ENCODE measurements around the gene LARP4B. TPM values are rescaled to one million over a fixed set of nuclear protein-coding genes. Genes with fewer than 3 reads are reported as not detected.

LARP4B gene
- total RNA-seq, 1 donor from 2014 or later, result 30.8 TPM

DNA sequence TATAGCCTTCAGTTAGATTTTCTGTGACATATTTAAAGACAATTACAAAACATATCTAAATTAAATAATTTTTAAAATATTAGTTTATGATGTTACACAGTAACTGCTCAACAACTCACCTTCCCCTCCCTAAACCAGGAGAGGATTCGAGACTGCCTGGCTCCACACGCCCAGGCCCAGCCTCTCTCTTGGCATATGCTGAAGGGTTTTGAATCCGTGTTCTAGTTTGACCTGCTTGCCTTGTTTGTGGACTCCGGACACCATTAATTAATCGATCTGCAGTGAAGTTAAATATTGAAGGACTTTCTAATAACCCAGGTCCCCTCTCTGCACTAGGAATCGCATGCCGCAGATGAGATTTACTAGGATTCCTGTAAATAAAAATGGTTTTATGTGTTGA is 106.6 kb downstream of the LARP4B start:
- Histone ChIP-seq H3K36me3 (ENCODE audit: control insufficient read depth in 3 of 3, insufficient read depth in 3 of 3, low read length in 3 of 3) (peaks cover 49 to 84% (median 74%) of the 10 kb centered on the region in 3 donors), H3K4me1 (ENCODE audit: control insufficient read depth in 3 of 3, insufficient read depth in 3 of 3, low read length in 3 of 3) (no peaks in the 10 kb centered on the region), H3K27ac (ENCODE audit: low read depth, low read length) (no peak overlapping the region), H3K9ac (ENCODE audit: low read depth in 1 of 3, low read length in 3 of 3) (no peak overlapping the region), H3K4me3 (ENCODE audit: low read length in 3 of 3) (no peak overlapping the region), H3K27me3 (ENCODE audit: control insufficient read depth in 3 of 3, insufficient read depth in 3 of 3, low read length in 3 of 3) (no peaks in the 10 kb centered on the region), H3K9me3 (ENCODE audit: control insufficient read depth in 3 of 3, low read length in 3 of 3) (no peaks in the 10 kb centered on the region)

DNA sequence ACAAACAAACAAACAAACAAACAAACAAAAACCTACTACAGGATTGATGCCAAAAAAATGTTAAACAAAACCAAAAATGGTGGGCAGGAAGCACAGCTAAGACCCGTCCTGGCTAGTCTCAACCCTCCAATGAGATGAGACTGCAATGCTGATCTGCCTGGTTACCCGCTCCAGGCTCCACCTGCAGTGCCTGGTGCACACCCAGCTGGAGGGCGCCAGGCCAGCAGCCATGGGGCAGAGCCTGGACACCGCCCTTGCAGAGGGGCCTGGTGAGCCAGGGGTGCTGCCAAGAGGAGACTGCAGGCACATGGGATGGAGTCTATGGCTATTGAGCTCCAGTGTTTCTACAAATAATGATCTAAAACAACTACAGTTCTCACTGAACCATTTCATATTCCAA is 107.0 kb downstream of the LARP4B start:
- no peaks in the 10 kb centered on the region for H3K27me3 ChIP-seq (ENCODE audit: control insufficient read depth in 3 of 3, insufficient read depth in 3 of 3, low read length in 3 of 3)

DNA sequence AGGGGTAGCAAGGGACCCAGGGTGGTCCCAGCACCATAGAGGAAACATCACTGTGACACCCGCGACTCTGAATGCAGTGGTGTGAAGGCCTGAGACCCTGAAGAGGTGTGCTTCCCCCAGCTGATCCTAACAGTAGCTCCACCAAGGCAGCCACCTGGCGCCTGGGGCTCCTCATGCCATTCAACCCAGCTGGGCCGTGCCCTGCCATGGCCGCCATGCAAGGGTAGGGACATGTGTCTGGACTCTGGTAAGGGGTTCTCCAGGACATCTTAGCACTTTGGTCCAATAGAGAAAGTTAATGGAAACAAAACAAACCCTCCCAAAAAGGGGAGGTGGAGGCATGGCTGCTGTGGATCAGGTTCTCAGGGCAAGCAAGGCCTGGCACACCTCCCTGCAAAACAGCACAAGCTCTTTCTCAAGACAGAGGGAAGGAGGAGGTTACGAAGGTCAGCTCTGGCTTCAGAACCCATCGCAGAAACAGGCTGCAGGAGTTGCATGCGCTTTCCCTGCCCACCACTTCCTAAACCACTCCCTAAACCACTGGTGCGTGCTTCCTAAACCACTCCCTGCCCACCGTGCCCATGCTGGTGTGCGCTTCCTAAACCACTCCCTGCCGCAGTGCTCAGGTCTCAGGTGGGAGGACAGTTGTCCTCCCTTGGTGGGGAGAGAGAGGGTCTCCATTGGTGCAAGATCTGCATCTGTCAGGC is 108.7 kb downstream of the LARP4B start:
- Histone ChIP-seq H3K4me3 (ENCODE audit: low read length in 3 of 3) (no peak overlapping the region), H3K27ac (ENCODE audit: low read depth, low read length) (no peak overlapping the region), H3K4me1 (ENCODE audit: control insufficient read depth in 3 of 3, insufficient read depth in 3 of 3, low read length in 3 of 3) (peaks cover 6 to 13% (median 10%) of the 10 kb centered on the region in 3 donors), H3K27me3 (ENCODE audit: control insufficient read depth in 3 of 3, insufficient read depth in 3 of 3, low read length in 3 of 3) (no peaks in the 10 kb centered on the region), H3K36me3 (ENCODE audit: control insufficient read depth in 3 of 3, insufficient read depth in 3 of 3, low read length in 3 of 3) (peaks cover 45 to 75% (median 68%) of the 10 kb centered on the region in 3 donors), H3K9me3 (ENCODE audit: control insufficient read depth in 3 of 3, low read length in 3 of 3) (no peaks in the 10 kb centered on the region), H3K9ac (ENCODE audit: low read depth in 1 of 3, low read length in 3 of 3) (no peak overlapping the region)

More for the DNA sequence above, 107.0 kb downstream of the LARP4B start:
- no peak overlapping the region for H3K4me3 ChIP-seq (ENCODE audit: low read length in 3 of 3)
- no peaks in the 10 kb centered on the region for H3K9me3 ChIP-seq (ENCODE audit: control insufficient read depth in 3 of 3, low read length in 3 of 3)
- H3K36me3 ChIP-seq (ENCODE audit: control insufficient read depth in 3 of 3, insufficient read depth in 3 of 3, low read length in 3 of 3), result peaks cover 54 to 87% (median 78%) of the 10 kb centered on the region in 3 donors
- peaks cover 0 to 2% (median 2%) of the 10 kb centered on the region in 3 donors for H3K4me1 ChIP-seq (ENCODE audit: control insufficient read depth in 3 of 3, insufficient read depth in 3 of 3, low read length in 3 of 3)
- H3K27ac ChIP-seq (ENCODE audit: low read depth, low read length), result no peak overlapping the region
- H3K9ac ChIP-seq (ENCODE audit: low read depth in 1 of 3, low read length in 3 of 3), result no peak overlapping the region

DNA sequence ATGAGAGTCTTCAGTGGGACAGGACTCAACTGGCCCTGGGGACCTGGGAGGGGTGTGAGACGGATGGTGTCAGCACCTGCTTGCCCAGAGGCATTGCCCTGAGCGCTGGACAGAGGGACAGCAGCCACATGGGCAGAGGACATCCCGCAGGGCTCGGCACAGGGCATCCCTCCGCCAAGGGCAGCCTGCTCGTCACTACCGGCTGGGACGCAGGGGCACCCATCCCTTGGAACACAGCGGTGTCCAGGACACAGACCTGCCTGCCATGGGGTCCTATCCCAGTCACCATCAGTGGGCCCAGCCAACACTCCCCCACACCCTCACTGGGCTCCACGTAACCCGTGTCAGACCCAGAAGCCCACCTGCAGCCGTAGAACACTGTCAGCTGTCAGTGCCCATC is 109.3 kb downstream of the LARP4B start:
- Histone ChIP-seq H3K36me3 (ENCODE audit: control insufficient read depth in 3 of 3, insufficient read depth in 3 of 3, low read length in 3 of 3) (peaks cover 51 to 77% (median 74%) of the 10 kb centered on the region in 3 donors), H3K27ac (ENCODE audit: low read depth, low read length) (no peak overlapping the region), H3K9ac (ENCODE audit: low read depth in 1 of 3, low read length in 3 of 3) (no peak overlapping the region), H3K4me3 (ENCODE audit: low read length in 3 of 3) (no peak overlapping the region), H3K9me3 (ENCODE audit: control insufficient read depth in 3 of 3, low read length in 3 of 3) (no peaks in the 10 kb centered on the region), H3K4me1 (ENCODE audit: control insufficient read depth in 3 of 3, insufficient read depth in 3 of 3, low read length in 3 of 3) (peaks cover 6 to 13% (median 12%) of the 10 kb centered on the region in 3 donors), H3K27me3 (ENCODE audit: control insufficient read depth in 3 of 3, insufficient read depth in 3 of 3, low read length in 3 of 3) (no peaks in the 10 kb centered on the region)

DNA sequence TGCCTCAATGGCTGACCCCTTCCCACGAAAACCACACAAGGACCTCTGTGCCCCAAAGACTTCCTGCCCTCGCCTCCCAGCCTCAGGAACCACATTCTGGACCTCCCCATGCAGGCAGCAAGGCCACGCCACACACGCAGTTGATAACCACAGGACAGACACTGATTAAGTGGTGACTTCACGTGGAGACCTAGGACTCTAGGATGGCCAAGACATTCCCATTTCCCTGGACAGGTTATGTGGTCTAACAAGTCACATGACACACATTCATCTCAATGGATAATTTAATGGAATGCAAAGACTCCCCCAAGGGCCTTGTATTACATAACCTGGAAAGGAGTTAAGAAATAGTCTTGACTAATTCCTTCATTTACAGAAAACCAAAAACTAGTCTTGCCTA is 110.2 kb downstream of the LARP4B start:
- H3K9ac ChIP-seq (ENCODE audit: low read depth in 1 of 3, low read length in 3 of 3), result no peak overlapping the region
- H3K36me3 ChIP-seq (ENCODE audit: control insufficient read depth in 3 of 3, insufficient read depth in 3 of 3, low read length in 3 of 3), result peaks cover 59 to 83% (median 81%) of the 10 kb centered on the region in 3 donors
- no peaks in the 10 kb centered on the region for H3K9me3 ChIP-seq (ENCODE audit: control insufficient read depth in 3 of 3, low read length in 3 of 3)
- no peak overlapping the region for H3K4me3 ChIP-seq (ENCODE audit: low read length in 3 of 3)
- H3K27ac ChIP-seq (ENCODE audit: low read depth, low read length), result no peak overlapping the region
- peaks cover 6 to 13% (median 12%) of the 10 kb centered on the region in 3 donors for H3K4me1 ChIP-seq (ENCODE audit: control insufficient read depth in 3 of 3, insufficient read depth in 3 of 3, low read length in 3 of 3)
- no peaks in the 10 kb centered on the region for H3K27me3 ChIP-seq (ENCODE audit: control insufficient read depth in 3 of 3, insufficient read depth in 3 of 3, low read length in 3 of 3)

DNA sequence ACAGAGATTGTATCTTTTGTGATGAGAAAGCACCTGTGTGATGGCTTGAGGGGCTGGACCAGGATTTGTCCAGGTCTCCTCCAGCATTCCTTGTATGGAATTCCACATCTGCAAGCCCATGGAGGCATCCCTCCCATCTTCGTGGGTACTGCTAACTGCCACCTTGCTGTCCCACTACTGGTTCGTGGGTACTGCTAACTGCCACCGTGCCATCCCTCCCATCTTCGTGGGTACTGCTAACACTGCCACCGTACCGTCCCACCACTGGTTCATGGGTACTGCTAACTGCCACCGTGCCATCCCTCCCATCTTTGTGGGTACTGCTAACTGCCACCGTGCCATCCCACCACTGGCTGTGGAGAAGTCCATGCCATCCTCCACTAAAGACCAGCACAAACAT is 111.7 kb downstream of the LARP4B start:
- H3K9me3 ChIP-seq (ENCODE audit: control insufficient read depth in 3 of 3, low read length in 3 of 3), result no peaks in the 10 kb centered on the region
- H3K4me3 ChIP-seq (ENCODE audit: low read length in 3 of 3), result no peak overlapping the region
- H3K27ac ChIP-seq (ENCODE audit: low read depth, low read length), result no peak overlapping the region
- peaks cover 6 to 13% (median 12%) of the 10 kb centered on the region in 3 donors for H3K4me1 ChIP-seq (ENCODE audit: control insufficient read depth in 3 of 3, insufficient read depth in 3 of 3, low read length in 3 of 3)
- no peaks in the 10 kb centered on the region for H3K27me3 ChIP-seq (ENCODE audit: control insufficient read depth in 3 of 3, insufficient read depth in 3 of 3, low read length in 3 of 3)
- H3K9ac ChIP-seq (ENCODE audit: low read depth in 1 of 3, low read length in 3 of 3), result no peak overlapping the region
- peaks cover 70 to 84% (median 74%) of the 10 kb centered on the region in 3 donors for H3K36me3 ChIP-seq (ENCODE audit: control insufficient read depth in 3 of 3, insufficient read depth in 3 of 3, low read length in 3 of 3)

DNA sequence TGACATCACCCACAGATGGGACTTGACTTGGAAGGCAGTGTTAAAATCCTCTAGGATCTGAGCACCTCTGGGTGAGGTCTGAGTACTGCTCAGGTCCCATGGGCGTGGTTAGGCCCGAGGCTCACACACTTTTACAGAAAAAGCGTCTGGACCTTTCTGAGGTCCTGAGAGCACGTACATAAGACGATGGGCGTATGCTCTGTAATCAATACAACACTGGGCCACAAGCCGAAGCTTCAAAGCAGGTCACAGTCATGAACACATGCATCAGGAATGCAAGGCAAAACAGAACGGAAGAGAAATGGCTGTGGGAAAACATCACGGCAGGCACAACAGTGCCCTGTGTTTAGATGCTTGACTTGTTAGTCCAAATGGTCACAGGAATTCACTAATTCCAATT is 112.2 kb downstream of the LARP4B start:
- Histone ChIP-seq H3K27ac (ENCODE audit: low read depth, low read length) (no peak overlapping the region), H3K36me3 (ENCODE audit: control insufficient read depth in 3 of 3, insufficient read depth in 3 of 3, low read length in 3 of 3) (peaks cover 71 to 85% (median 74%) of the 10 kb centered on the region in 3 donors), H3K4me3 (ENCODE audit: low read length in 3 of 3) (no peak overlapping the region), H3K4me1 (ENCODE audit: control insufficient read depth in 3 of 3, insufficient read depth in 3 of 3, low read length in 3 of 3) (peaks cover 6 to 13% (median 12%) of the 10 kb centered on the region in 3 donors), H3K9me3 (ENCODE audit: control insufficient read depth in 3 of 3, low read length in 3 of 3) (no peaks in the 10 kb centered on the region), H3K9ac (ENCODE audit: low read depth in 1 of 3, low read length in 3 of 3) (no peak overlapping the region), H3K27me3 (ENCODE audit: control insufficient read depth in 3 of 3, insufficient read depth in 3 of 3, low read length in 3 of 3) (no peaks in the 10 kb centered on the region)

DNA sequence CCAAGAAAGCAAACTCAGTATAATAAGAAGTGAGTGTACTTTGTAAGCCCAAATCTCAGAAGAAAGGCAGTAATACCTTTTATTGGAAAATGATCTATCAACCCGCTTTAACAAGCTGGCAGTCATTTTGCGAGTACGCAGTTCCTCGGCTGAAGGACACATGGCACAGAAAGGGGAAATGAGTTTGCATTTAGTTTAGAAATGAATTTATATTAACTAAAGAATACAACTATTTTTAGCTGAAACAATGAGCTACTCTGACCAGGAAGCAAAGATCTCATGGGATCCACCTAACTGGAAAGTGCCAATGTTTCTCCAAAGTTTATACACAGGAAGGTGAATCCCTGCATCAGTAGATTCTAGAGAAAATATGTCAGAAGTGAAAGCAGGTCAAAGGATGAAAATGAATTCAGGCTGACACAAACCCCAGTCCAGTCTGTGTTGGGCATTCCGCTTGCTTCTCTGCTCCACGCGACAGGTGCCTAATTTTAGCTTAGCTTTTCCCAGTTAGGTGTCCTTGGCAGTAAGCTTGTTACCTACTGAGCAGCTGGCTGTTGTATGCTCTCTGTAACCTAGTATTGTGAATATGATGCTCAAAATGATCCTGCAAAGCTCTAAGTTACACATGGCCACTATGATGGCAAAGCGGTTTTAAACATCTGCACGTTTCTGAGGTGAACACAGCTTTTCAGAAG is 112.8 kb downstream of the LARP4B start:
- Histone ChIP-seq H3K27me3 (ENCODE audit: control insufficient read depth in 3 of 3, insufficient read depth in 3 of 3, low read length in 3 of 3) (no peaks in the 10 kb centered on the region), H3K9me3 (ENCODE audit: control insufficient read depth in 3 of 3, low read length in 3 of 3) (no peaks in the 10 kb centered on the region), H3K4me1 (ENCODE audit: control insufficient read depth in 3 of 3, insufficient read depth in 3 of 3, low read length in 3 of 3) (peaks cover 6 to 13% (median 12%) of the 10 kb centered on the region in 3 donors), H3K4me3 (ENCODE audit: low read length in 3 of 3) (no peak overlapping the region), H3K9ac (ENCODE audit: low read depth in 1 of 3, low read length in 3 of 3) (no peak overlapping the region), H3K36me3 (ENCODE audit: control insufficient read depth in 3 of 3, insufficient read depth in 3 of 3, low read length in 3 of 3) (peaks cover 67 to 81% (median 71%) of the 10 kb centered on the region in 3 donors), H3K27ac (ENCODE audit: low read depth, low read length) (no peak overlapping the region)

DNA sequence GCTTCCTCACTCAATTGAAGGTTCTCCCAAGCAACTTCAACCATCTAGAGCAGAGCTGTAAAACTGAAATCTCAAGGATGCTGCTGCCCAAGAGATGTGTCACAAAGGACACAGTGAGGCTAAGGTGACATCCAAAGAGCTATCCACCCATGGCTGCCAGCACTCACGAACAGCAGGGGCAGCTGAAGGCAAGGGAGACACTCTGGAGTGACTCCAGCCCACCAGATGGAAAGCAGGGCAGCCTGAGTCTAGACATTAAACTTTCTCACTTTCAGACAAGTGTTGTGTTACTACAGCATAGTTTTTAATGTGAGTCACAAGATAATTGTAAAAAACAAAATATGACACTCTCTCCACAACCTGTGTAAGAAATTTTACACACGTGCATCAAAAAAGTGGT is 113.5 kb downstream of the LARP4B start:
- Histone ChIP-seq H3K36me3 (ENCODE audit: control insufficient read depth in 3 of 3, insufficient read depth in 3 of 3, low read length in 3 of 3) (peaks cover 65 to 77% (median 68%) of the 10 kb centered on the region in 3 donors), H3K4me3 (ENCODE audit: low read length in 3 of 3) (no peak overlapping the region), H3K27me3 (ENCODE audit: control insufficient read depth in 3 of 3, insufficient read depth in 3 of 3, low read length in 3 of 3) (no peaks in the 10 kb centered on the region), H3K9ac (ENCODE audit: low read depth in 1 of 3, low read length in 3 of 3) (no peak overlapping the region), H3K9me3 (ENCODE audit: control insufficient read depth in 3 of 3, low read length in 3 of 3) (no peaks in the 10 kb centered on the region), H3K4me1 (ENCODE audit: control insufficient read depth in 3 of 3, insufficient read depth in 3 of 3, low read length in 3 of 3) (peaks cover 11 to 13% (median 12%) of the 10 kb centered on the region in 3 donors), H3K27ac (ENCODE audit: low read depth, low read length) (peak overlapping the region; percentile 48)

DNA sequence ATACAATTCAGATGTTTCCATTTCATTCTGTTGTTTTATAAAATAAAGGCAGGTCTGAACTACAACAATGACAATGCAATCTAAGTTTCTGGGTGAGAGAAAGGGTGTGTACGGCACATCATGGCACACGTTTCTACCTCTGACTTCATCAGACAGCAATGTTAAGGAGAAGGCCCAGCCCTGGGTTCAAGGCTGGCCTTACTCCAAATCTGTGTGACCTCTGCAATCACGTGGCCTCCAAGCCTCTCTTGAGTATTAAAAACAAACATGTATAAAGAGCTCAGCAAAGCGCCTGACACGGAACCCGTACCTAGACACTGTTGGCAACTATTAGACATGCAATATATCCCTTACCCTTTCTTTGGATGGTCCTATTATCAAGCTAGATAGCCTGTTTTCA is 114.1 kb downstream of the LARP4B start:
- H3K27ac ChIP-seq (ENCODE audit: low read depth, low read length), result no peak overlapping the region
- H3K36me3 ChIP-seq (ENCODE audit: control insufficient read depth in 3 of 3, insufficient read depth in 3 of 3, low read length in 3 of 3), result peaks cover 64 to 76% (median 68%) of the 10 kb centered on the region in 3 donors

More for the DNA sequence above, 114.1 kb downstream of the LARP4B start:
- H3K9me3 ChIP-seq (ENCODE audit: control insufficient read depth in 3 of 3, low read length in 3 of 3), result no peaks in the 10 kb centered on the region
- peaks cover 12 to 13% (median 13%) of the 10 kb centered on the region in 3 donors for H3K4me1 ChIP-seq (ENCODE audit: control insufficient read depth in 3 of 3, insufficient read depth in 3 of 3, low read length in 3 of 3)
- no peak overlapping the region for H3K9ac ChIP-seq (ENCODE audit: low read depth in 1 of 3, low read length in 3 of 3)
- H3K27me3 ChIP-seq (ENCODE audit: control insufficient read depth in 3 of 3, insufficient read depth in 3 of 3, low read length in 3 of 3), result no peaks in the 10 kb centered on the region
- H3K4me3 ChIP-seq (ENCODE audit: low read length in 3 of 3), result no peak overlapping the region

All from skeletal muscle tissue (tissue), 4 donors.